WTC11 (cell line): ENCODE measurements around the gene NFKBIE. TPM values are rescaled to one million over a fixed set of nuclear protein-coding genes. Genes with fewer than 3 reads are reported as not detected.
A peak's percentile ranks its signal among the peaks of the same experiment; 100 is the strongest.

Experiments used
- ATAC-seq: fragments of 200-7000 bp; cut with Tn5 transposase; 2 replicates; pipeline ENCODE4 v1.10.0; 2021; ENCODE audit warnings: mild to moderate bottlenecking, moderate library complexity
- CTCF ChIA-PET: fragments of 300-600 bp; sonication (Branson Sonifier 250); formaldehyde crosslinking; loops from one replicate; lab custom pipeline; 2021; ENCODE audit warnings: antibody characterized with exemption; lab: Charles Lee
- POLR2A ChIA-PET: fragments of 350-600 bp; sonication (Branson Sonifier 250); formaldehyde crosslinking; loops from one replicate; lab custom pipeline; 2021; ENCODE audit warnings: antibody characterized with exemption; lab: Charles Lee
- DNase-seq: peaks from one replicate; pipeline ENCODE4 v3.0.0; 2021; ENCODE audit warnings: low spot score
- H3K27ac Mint-ChIP-seq: 2 replicates; pipeline ENCODE4 v1.8.0; 2021; ENCODE audit warnings: mixed read lengths
- H3K27me3 Mint-ChIP-seq: 2 replicates; pipeline ENCODE4 v1.8.0; 2021; ENCODE audit warnings: low read depth, mild to moderate bottlenecking, moderate library complexity, mixed read lengths
- H3K36me3 Mint-ChIP-seq: 2 replicates; pipeline ENCODE4 v1.8.0; 2021; ENCODE audit warnings: mixed read lengths
- H3K4me1 Mint-ChIP-seq: 2 replicates; pipeline ENCODE4 v1.8.0; 2022; ENCODE audit warnings: mixed read lengths
- H3K4me3 Mint-ChIP-seq: 2 replicates; pipeline ENCODE4 v1.8.0; 2021; ENCODE audit warnings: mild to moderate bottlenecking, moderate library complexity, mixed read lengths
- H3K9me3 Mint-ChIP-seq: 2 replicates; pipeline ENCODE4 v1.8.0; 2021; ENCODE audit warnings: mixed read lengths
- EMX1 ChIP-seq: fragments of 250-450 bp; sonication (Bioruptor Pico); IDR thresholded peaks from 2 replicates; pipeline ENCODE4 v1.8.0; 2021; ENCODE audit warnings: mild to moderate bottlenecking
- ESRRA ChIP-seq: sonication (generic); formaldehyde crosslinking; IDR thresholded peaks from 2 replicates; pipeline ENCODE4 v1.8.1; 2022; ENCODE audit warnings: mild to moderate bottlenecking, missing genetic modification reagents, borderline replicate concordance
- ETV6 ChIP-seq: sonication (generic); formaldehyde crosslinking; IDR thresholded peaks from 2 replicates; pipeline ENCODE4 v1.8.1; 2022; ENCODE audit warnings: mild to moderate bottlenecking, missing genetic modification reagents
- FOXP1 ChIP-seq: sonication (generic); formaldehyde crosslinking; IDR thresholded peaks from 2 replicates; pipeline ENCODE4 v1.8.0; 2022; ENCODE audit warnings: missing genetic modification reagents, mild to moderate bottlenecking, moderate library complexity, borderline replicate concordance
- GABPB1 ChIP-seq: sonication (generic); formaldehyde crosslinking; IDR thresholded peaks from 2 replicates; pipeline ENCODE4 v1.8.1; 2023; ENCODE audit warnings: mild to moderate bottlenecking, missing genetic modification reagents
- GRHL2 ChIP-seq: fragments of 250-450 bp; sonication (Bioruptor Pico); IDR thresholded peaks from 2 replicates; pipeline ENCODE4 v1.8.0; 2022; ENCODE audit warnings: mild to moderate bottlenecking, moderate library complexity; ENCODE audit not compliant: insufficient replicate concordance, severe bottlenecking
- KAT7 ChIP-seq: sonication (generic); formaldehyde crosslinking; IDR thresholded peaks from 2 replicates; pipeline ENCODE4 v1.8.1; 2023; ENCODE audit warnings: missing genetic modification reagents, mild to moderate bottlenecking, borderline replicate concordance
- MXD4 ChIP-seq: fragments of 250-450 bp; sonication (Bioruptor Pico); IDR thresholded peaks from 2 replicates; pipeline ENCODE4 v1.8.0; 2021; ENCODE audit warnings: mild to moderate bottlenecking, moderate library complexity, borderline replicate concordance
- MYBL2 ChIP-seq: sonication (generic); formaldehyde crosslinking; IDR thresholded peaks from 2 replicates; pipeline ENCODE4 v1.8.1; 2023; ENCODE audit warnings: mild to moderate bottlenecking, moderate library complexity, missing genetic modification reagents
- TCF7 ChIP-seq: sonication (generic); formaldehyde crosslinking; IDR thresholded peaks from 2 replicates; pipeline ENCODE4 v1.8.0; 2022; ENCODE audit warnings: mild to moderate bottlenecking, low read depth, missing genetic modification reagents, moderate library complexity
- TEAD1 ChIP-seq: sonication (generic); formaldehyde crosslinking; IDR thresholded peaks from 2 replicates; pipeline ENCODE4 v1.8.0; 2022; ENCODE audit warnings: mild to moderate bottlenecking, missing genetic modification reagents
- TEAD4 ChIP-seq: sonication (generic); formaldehyde crosslinking; IDR thresholded peaks from 2 replicates; pipeline ENCODE4 v1.8.0; 2022; ENCODE audit warnings: mild to moderate bottlenecking, missing genetic modification reagents
- ZNF396 ChIP-seq: fragments of 250-450 bp; sonication (Bioruptor Pico); IDR thresholded peaks from 2 replicates; pipeline ENCODE4 v1.8.0; 2021; ENCODE audit warnings: mild to moderate bottlenecking, moderate library complexity, borderline replicate concordance
- total RNA-seq: library from RNA; stranded (reverse); gene quantifications from 3 replicates; pipeline ENCODE4 v1.2.3, GENCODE V29; 2021
- TF ChIP-seq, protein P1 (sequence below): sonication (generic); formaldehyde crosslinking; IDR thresholded peaks from 2 replicates; pipeline ENCODE4 v1.8.0; 2022; ENCODE audit warnings: missing genetic modification reagents
- TF ChIP-seq, protein P2 (sequence below): fragments of 250-450 bp; sonication (Bioruptor Pico); conservative IDR thresholded peaks from 2 replicates; pipeline ENCODE4 v1.9.0; 2021; ENCODE audit warnings: mild to moderate bottlenecking
- TF ChIP-seq, protein P3 (sequence below): fragments of 200-600 bp; IDR thresholded peaks from 2 replicates; pipeline ENCODE4 v1.8.0; 2022; ENCODE audit warnings: antibody characterized with exemption
- TF ChIP-seq, protein P4 (sequence below): sonication (generic); formaldehyde crosslinking; IDR thresholded peaks from 2 replicates; pipeline ENCODE4 v1.8.1; 2022; ENCODE audit warnings: mild to moderate bottlenecking, moderate library complexity, missing genetic modification reagents
- TF ChIP-seq, protein P5 (sequence below): sonication (generic); formaldehyde crosslinking; IDR thresholded peaks from 2 replicates; pipeline ENCODE4 v1.8.0; 2022; ENCODE audit warnings: mild to moderate bottlenecking, missing genetic modification reagents
- TF ChIP-seq, protein P6 (sequence below): sonication (generic); formaldehyde crosslinking; IDR thresholded peaks from 2 replicates; pipeline ENCODE4 v1.8.0; 2022; ENCODE audit warnings: mild to moderate bottlenecking, missing genetic modification reagents

NFKBIE gene
- total RNA-seq, 1 experiment from 2014 or later, result 10.3 TPM

DNA sequence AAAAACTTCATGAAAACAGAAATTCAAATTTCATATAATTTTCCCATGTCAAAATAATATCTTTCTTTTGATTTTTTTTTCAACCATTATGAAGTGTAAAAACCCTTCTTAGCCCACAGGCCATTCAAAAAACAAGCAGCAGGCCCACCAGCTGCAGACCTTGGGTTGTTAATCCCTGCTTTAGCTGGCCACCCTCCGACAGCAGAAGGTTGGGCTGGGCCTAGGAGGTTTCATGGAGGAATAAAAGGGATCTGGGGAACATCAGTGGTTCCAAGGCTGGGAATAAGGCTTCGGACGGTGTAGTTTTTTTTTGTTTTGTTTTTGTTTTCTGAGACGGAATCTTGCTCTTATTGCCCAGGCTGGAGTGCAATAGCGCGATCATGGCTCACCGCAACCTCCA lies 22.0 kb downstream of the NFKBIE start (continued):
- TF ChIP-seq TCF7 (CRISPR knock-in tag) (no peak), FOXP1 (CRISPR knock-in tag) (no peak), TEAD1 (CRISPR knock-in tag) (no peak), GABPB1 (CRISPR knock-in tag) (no peak)
- TF ChIP-seq, protein P1, sequence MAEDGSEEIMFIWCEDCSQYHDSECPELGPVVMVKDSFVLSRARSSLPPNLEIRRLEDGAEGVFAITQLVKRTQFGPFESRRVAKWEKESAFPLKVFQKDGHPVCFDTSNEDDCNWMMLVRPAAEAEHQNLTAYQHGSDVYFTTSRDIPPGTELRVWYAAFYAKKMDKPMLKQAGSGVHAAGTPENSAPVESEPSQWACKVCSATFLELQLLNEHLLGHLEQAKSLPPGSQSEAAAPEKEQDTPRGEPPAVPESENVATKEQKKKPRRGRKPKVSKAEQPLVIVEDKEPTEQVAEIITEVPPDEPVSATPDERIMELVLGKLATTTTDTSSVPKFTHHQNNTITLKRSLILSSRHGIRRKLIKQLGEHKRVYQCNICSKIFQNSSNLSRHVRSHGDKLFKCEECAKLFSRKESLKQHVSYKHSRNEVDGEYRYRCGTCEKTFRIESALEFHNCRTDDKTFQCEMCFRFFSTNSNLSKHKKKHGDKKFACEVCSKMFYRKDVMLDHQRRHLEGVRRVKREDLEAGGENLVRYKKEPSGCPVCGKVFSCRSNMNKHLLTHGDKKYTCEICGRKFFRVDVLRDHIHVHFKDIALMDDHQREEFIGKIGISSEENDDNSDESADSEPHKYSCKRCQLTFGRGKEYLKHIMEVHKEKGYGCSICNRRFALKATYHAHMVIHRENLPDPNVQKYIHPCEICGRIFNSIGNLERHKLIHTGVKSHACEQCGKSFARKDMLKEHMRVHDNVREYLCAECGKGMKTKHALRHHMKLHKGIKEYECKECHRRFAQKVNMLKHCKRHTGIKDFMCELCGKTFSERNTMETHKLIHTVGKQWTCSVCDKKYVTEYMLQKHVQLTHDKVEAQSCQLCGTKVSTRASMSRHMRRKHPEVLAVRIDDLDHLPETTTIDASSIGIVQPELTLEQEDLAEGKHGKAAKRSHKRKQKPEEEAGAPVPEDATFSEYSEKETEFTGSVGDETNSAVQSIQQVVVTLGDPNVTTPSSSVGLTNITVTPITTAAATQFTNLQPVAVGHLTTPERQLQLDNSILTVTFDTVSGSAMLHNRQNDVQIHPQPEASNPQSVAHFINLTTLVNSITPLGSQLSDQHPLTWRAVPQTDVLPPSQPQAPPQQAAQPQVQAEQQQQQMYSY (CRISPR knock-in tag), result no peak

DNA sequence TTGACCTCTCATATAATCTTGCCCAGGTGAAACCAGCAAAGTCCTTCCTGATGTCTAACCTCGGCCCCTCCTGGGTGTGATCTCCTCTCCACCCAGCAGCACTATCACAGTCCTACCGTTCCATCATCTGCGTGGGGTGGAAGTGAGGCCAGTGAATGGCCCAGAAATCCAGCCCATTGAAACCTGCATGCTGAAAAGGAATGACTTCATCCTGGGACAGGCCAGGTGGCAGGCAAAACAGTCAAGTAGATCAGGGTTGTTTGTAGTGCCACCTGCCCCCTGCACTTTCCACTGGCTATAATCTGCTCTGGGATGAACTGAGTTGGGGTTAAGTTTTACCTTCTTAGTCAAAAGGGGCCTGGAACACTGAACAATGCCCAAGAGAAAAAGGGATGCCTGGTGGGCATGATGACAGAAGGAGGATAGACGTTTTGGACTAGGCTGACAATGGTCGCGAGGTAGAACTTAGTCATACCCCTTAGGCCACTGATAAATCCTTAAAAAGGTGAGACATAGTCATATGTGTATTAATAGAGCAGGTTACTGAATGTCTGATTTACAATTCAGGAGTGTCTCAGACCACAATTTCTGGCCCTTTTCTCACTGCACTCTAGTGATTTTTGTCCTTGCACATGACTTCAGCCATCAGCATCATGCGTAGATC lies 26.5 kb downstream of the NFKBIE start:
- Mint-ChIP-seq H3K4me1 (peaks cover 38% of the 10 kb centered on the region), H3K4me3 (peak overlapping the region; percentile 78), H3K9me3 (no peaks in the 10 kb centered on the region), H3K27me3 (peaks cover 30% of the 10 kb centered on the region), H3K27ac (no peak overlapping the region), H3K36me3 (peaks cover 12% of the 10 kb centered on the region)
- DNase-seq, result no peak
- ChIA-PET POLR2A (interaction anchor here (1.8 kb wide), 1 partner anchor 8 kb away, joined by 21 read pairs; the partner anchor contains the start of gene HSP90AB1), CTCF (interaction anchor here (6.3 kb wide), 1 partner anchor 15 kb away, joined by 174 read pairs; the partner anchor contains the start of gene SLC29A1)
- TF ChIP-seq MYBL2 (CRISPR knock-in tag) (no peak), GRHL2 (CRISPR knock-in tag) (no peak), KAT7 (CRISPR knock-in tag) (no peak), MXD4 (no peak), EMX1 (CRISPR knock-in tag) (no peak), GABPB1 (CRISPR knock-in tag) (no peak), TEAD4 (no peak), ETV6 (CRISPR knock-in tag) (no peak), ESRRA (CRISPR knock-in tag) (no peak), ZNF396 (CRISPR knock-in tag) (no peak)
- TF ChIP-seq, protein P2, sequence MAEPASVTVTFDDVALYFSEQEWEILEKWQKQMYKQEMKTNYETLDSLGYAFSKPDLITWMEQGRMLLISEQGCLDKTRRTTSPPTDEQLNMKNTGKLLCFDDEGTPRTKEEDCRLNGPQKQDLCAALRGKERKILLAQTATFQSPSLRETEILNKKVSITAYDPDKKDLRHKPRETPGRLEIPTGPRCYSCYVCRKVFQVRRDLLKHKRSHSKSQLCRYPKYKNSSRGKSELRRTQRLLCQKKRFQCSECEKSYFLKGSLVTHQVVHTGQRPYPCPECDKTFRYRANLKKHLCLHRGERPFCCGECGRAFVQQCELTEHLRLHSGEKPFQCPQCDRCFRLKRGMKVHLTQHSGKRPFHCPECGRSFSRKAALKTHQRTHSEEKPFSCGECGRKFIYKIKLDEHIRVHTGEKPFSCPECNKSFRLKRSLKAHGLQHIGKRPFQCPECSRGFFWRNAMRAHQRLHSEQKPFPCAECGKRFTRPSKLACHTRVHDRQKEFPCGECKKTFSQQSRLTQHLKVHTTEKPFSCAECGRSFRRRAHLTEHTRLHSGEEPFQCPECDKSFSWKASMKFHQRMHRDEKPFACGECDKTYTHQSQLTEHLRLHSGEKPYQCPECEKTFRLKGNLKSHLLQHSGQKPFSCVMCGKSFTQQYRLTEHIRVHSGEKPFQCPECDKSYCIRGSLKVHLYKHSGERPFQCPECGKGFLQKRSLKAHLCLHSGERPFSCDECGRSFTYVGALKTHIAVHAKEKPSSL (CRISPR knock-in tag), result no peak
- TF ChIP-seq, protein P3, sequence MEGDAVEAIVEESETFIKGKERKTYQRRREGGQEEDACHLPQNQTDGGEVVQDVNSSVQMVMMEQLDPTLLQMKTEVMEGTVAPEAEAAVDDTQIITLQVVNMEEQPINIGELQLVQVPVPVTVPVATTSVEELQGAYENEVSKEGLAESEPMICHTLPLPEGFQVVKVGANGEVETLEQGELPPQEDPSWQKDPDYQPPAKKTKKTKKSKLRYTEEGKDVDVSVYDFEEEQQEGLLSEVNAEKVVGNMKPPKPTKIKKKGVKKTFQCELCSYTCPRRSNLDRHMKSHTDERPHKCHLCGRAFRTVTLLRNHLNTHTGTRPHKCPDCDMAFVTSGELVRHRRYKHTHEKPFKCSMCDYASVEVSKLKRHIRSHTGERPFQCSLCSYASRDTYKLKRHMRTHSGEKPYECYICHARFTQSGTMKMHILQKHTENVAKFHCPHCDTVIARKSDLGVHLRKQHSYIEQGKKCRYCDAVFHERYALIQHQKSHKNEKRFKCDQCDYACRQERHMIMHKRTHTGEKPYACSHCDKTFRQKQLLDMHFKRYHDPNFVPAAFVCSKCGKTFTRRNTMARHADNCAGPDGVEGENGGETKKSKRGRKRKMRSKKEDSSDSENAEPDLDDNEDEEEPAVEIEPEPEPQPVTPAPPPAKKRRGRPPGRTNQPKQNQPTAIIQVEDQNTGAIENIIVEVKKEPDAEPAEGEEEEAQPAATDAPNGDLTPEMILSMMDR, result no peak
- TF ChIP-seq, protein P4, sequence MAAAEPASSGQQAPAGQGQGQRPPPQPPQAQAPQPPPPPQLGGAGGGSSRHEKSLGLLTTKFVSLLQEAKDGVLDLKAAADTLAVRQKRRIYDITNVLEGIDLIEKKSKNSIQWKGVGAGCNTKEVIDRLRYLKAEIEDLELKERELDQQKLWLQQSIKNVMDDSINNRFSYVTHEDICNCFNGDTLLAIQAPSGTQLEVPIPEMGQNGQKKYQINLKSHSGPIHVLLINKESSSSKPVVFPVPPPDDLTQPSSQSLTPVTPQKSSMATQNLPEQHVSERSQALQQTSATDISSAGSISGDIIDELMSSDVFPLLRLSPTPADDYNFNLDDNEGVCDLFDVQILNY (CRISPR knock-in tag), result no peak
- TF ChIP-seq, protein P5, sequence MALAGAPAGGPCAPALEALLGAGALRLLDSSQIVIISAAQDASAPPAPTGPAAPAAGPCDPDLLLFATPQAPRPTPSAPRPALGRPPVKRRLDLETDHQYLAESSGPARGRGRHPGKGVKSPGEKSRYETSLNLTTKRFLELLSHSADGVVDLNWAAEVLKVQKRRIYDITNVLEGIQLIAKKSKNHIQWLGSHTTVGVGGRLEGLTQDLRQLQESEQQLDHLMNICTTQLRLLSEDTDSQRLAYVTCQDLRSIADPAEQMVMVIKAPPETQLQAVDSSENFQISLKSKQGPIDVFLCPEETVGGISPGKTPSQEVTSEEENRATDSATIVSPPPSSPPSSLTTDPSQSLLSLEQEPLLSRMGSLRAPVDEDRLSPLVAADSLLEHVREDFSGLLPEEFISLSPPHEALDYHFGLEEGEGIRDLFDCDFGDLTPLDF (CRISPR knock-in tag), result no peak
- TF ChIP-seq, protein P6, sequence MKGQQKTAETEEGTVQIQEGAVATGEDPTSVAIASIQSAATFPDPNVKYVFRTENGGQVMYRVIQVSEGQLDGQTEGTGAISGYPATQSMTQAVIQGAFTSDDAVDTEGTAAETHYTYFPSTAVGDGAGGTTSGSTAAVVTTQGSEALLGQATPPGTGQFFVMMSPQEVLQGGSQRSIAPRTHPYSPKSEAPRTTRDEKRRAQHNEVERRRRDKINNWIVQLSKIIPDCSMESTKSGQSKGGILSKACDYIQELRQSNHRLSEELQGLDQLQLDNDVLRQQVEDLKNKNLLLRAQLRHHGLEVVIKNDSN (CRISPR knock-in tag), result no peak
- no peak for ATAC-seq
